SU-DHL-6 (cell line): ENCODE results near the gene PER3.

ENCODE experiments used
- EZH2phosphoT487 ChIP-seq: fragments of 200-600 bp; sonication (generic), shearing (Covaris generic); conservative IDR thresholded peaks from 2 replicates; pipeline ENCODE4 v1.6.1; 2018; ENCODE audit warnings: mild to moderate bottlenecking, antibody characterized with exemption, low read length, moderate library complexity, mixed read lengths
- TF ChIP-seq, protein P1 (sequence below): fragments of 200-600 bp; sonication (generic); IDR thresholded peaks from one replicate; pipeline ENCODE4 v1.5.1; 2017; ENCODE audit warnings: antibody characterized with exemption, mild to moderate bottlenecking, low read length, moderate library complexity; ENCODE audit not compliant: insufficient read depth, poor library complexity, severe bottlenecking

DNA sequence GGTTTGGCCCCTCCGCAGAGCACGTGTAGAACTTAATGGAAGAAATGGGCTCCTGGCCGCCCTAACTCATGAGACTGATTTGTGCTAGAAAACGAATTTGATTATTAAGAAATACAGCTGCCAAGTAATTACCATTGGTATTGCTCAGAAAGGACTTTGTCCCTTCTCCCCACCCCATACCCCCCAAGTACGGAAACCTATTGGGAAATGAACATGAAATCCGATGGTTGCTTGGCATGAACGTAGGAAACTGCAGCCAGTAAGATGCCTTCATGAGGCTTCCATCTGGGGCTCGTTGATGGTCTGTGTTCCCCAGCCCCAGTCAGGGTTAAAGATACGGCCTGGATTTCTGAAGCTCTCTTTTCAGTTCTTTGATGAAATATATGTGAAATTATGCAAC, 21.4 kb downstream of the PER3 start:
- TF ChIP-seq, protein P1, sequence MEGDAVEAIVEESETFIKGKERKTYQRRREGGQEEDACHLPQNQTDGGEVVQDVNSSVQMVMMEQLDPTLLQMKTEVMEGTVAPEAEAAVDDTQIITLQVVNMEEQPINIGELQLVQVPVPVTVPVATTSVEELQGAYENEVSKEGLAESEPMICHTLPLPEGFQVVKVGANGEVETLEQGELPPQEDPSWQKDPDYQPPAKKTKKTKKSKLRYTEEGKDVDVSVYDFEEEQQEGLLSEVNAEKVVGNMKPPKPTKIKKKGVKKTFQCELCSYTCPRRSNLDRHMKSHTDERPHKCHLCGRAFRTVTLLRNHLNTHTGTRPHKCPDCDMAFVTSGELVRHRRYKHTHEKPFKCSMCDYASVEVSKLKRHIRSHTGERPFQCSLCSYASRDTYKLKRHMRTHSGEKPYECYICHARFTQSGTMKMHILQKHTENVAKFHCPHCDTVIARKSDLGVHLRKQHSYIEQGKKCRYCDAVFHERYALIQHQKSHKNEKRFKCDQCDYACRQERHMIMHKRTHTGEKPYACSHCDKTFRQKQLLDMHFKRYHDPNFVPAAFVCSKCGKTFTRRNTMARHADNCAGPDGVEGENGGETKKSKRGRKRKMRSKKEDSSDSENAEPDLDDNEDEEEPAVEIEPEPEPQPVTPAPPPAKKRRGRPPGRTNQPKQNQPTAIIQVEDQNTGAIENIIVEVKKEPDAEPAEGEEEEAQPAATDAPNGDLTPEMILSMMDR = no peak
- no peak for TF ChIP-seq EZH2phosphoT487
